ENCODE results near the gene EXOC2. TPM values are rescaled to one million over a fixed set of nuclear protein-coding genes. Genes with fewer than 3 reads are reported as not detected.

EXOC2 gene
- total RNA-seq, 4 donors from 2014 or later, result 19.5 to 23.6 (median 20.9) TPM

Other genes with a start within 250 kb of the EXOC2 start
- gene HUS1B, start 36.0 kb downstream of the EXOC2 start, total RNA-seq, result 1 to 10 TPM in 1 of 4 donors, under 1 TPM in 2, not detected in 1; 0.49 to 1.5 (median 0.72) TPM

Measured in lower leg skin (tissue), 4 donors.